Measurements from ENCODE around the gene FASTKD1. TPM values are rescaled to one million over a fixed set of nuclear protein-coding genes. Genes with fewer than 3 reads are reported as not detected.

FASTKD1 gene
- total and polyA plus RNA-seq, 2 donors from 2014 or later, result 24.2 to 49.8 TPM

- no peak overlapping the region for H3K9ac ChIP-seq (ENCODE audit: low read length in 3 of 3)
- H3K4me3 ChIP-seq (ENCODE audit: low read length in 3 of 3), result no peak overlapping the region
- H3K36me3 ChIP-seq (ENCODE audit: control insufficient read depth in 2 of 3, insufficient read depth in 3 of 3, low read length in 3 of 3), result no peaks in the 10 kb centered on the region
- H3K9me3 ChIP-seq (ENCODE audit: control insufficient read depth in 2 of 3, insufficient read depth in 1 of 3, low read length in 3 of 3), result no peaks in the 10 kb centered on the region
- H3K27ac ChIP-seq (ENCODE audit: low read depth in 2 of 2, low read length in 2 of 2), result no peak overlapping the region
- intact Hi-C loops (cut with DNase I), result no loop called here
- no peaks in the 10 kb centered on the region for H3K27me3 ChIP-seq (ENCODE audit: control insufficient read depth, insufficient read depth, low read length)
- DNase-seq, result no peak
- no peaks in the 10 kb centered on the region for H3K4me1 ChIP-seq (ENCODE audit: control insufficient read depth in 2 of 3, insufficient read depth in 2 of 3, low read depth in 1 of 3, low read length in 3 of 3)
- no peak for TF ChIP-seq CTCF (IDR thresholded peaks at IDR 0.05; ENCODE audit: borderline replicate concordance, extremely low read depth, insufficient read depth)
- no peak for FAIRE-seq
These were observed 60.6 kb downstream of the FASTKD1 start for GRCh38 chr2:169513094-169513493.

- FAIRE-seq (no peak), DNase-seq (no peak)
- Histone ChIP-seq H3K4me1 (ENCODE audit: control insufficient read depth in 2 of 3, insufficient read depth in 2 of 3, low read depth in 1 of 3, low read length in 3 of 3) (no peaks in the 10 kb centered on the region), H3K9ac (ENCODE audit: low read length in 3 of 3) (no peak overlapping the region), H3K9me3 (ENCODE audit: control insufficient read depth in 2 of 3, insufficient read depth in 1 of 3, low read length in 3 of 3) (no peaks in the 10 kb centered on the region), H3K36me3 (ENCODE audit: control insufficient read depth in 2 of 3, insufficient read depth in 3 of 3, low read length in 3 of 3) (no peaks in the 10 kb centered on the region), H3K27ac (ENCODE audit: low read depth in 2 of 2, low read length in 2 of 2) (no peak overlapping the region), H3K27me3 (ENCODE audit: control insufficient read depth, insufficient read depth, low read length) (no peaks in the 10 kb centered on the region), H3K4me3 (ENCODE audit: low read length in 3 of 3) (no peak overlapping the region)
- TF ChIP-seq CTCF (IDR thresholded peaks at IDR 0.05; ENCODE audit: borderline replicate concordance, extremely low read depth, insufficient read depth), result no peak
- intact Hi-C loops (cut with DNase I), result no loop called here
These were observed 61.1 kb downstream of the FASTKD1 start for GRCh38 chr2:169512525-169512924.

GRCh38 chr2:169511818-169512217 is 61.8 kb downstream of the FASTKD1 start:
- Histone ChIP-seq H3K9me3 (ENCODE audit: control insufficient read depth in 2 of 3, insufficient read depth in 1 of 3, low read length in 3 of 3) (no peaks in the 10 kb centered on the region), H3K9ac (ENCODE audit: low read length in 3 of 3) (no peak overlapping the region), H3K4me1 (ENCODE audit: control insufficient read depth in 2 of 3, insufficient read depth in 2 of 3, low read depth in 1 of 3, low read length in 3 of 3) (no peaks in the 10 kb centered on the region), H3K27ac (ENCODE audit: low read depth in 2 of 2, low read length in 2 of 2) (no peak overlapping the region), H3K4me3 (ENCODE audit: low read length in 3 of 3) (no peak overlapping the region), H3K27me3 (ENCODE audit: control insufficient read depth, insufficient read depth, low read length) (no peaks in the 10 kb centered on the region), H3K36me3 (ENCODE audit: control insufficient read depth in 2 of 3, insufficient read depth in 3 of 3, low read length in 3 of 3) (no peaks in the 10 kb centered on the region)
- FAIRE-seq (no peak), DNase-seq (no peak)
- TF ChIP-seq CTCF (IDR thresholded peaks at IDR 0.05; ENCODE audit: borderline replicate concordance, extremely low read depth, insufficient read depth), result no peak
- intact Hi-C loops (cut with DNase I), result no loop called here

- no peak overlapping the region for H3K4me3 ChIP-seq (ENCODE audit: low read length in 3 of 3)
- H3K4me1 ChIP-seq (ENCODE audit: control insufficient read depth in 2 of 3, insufficient read depth in 2 of 3, low read depth in 1 of 3, low read length in 3 of 3), result no peaks in the 10 kb centered on the region
- no peaks in the 10 kb centered on the region for H3K27me3 ChIP-seq (ENCODE audit: control insufficient read depth, insufficient read depth, low read length)
- DNase-seq (no peak), FAIRE-seq (no peak)
- H3K36me3 ChIP-seq (ENCODE audit: control insufficient read depth in 2 of 3, insufficient read depth in 3 of 3, low read length in 3 of 3), result no peaks in the 10 kb centered on the region
- H3K27ac ChIP-seq (ENCODE audit: low read depth in 2 of 2, low read length in 2 of 2), result no peak overlapping the region
- no peaks in the 10 kb centered on the region for H3K9me3 ChIP-seq (ENCODE audit: control insufficient read depth in 2 of 3, insufficient read depth in 1 of 3, low read length in 3 of 3)
- intact Hi-C loops (cut with DNase I), result no loop called here
- TF ChIP-seq CTCF (IDR thresholded peaks at IDR 0.05; ENCODE audit: borderline replicate concordance, extremely low read depth, insufficient read depth), result no peak
- no peak overlapping the region for H3K9ac ChIP-seq (ENCODE audit: low read length in 3 of 3)
These were observed 63.2 kb downstream of the FASTKD1 start for GRCh38 chr2:169510496-169510895.
